Sigmoid colon (tissue), 7 donors: Measurements from ENCODE around the gene NUFIP1. TPM values are rescaled to one million over a fixed set of nuclear protein-coding genes. Genes with fewer than 3 reads are reported as not detected.
"Not testable (repeated sequence)": the region's sequence is repeated elsewhere in the genome, so short reads cannot be mapped to it uniquely, and the experiment has no call there.

ENCODE experiments used
- DNase-seq: peaks from one replicate; pipeline ENCODE4 v3.0.0-alpha.2; 2019
- H3K27ac ChIP-seq, 4 donors: fragments of 200-600 bp; sonication (generic); one replicate each; pipeline ENCODE4 v1.5.1; 2016 to 2019; ENCODE audit warnings: mild to moderate bottlenecking in 1 of 4
- H3K27me3 ChIP-seq, 3 donors: fragments of 200-600 bp; sonication (generic); one replicate each; pipeline ENCODE4 v1.5.1; 2019; ENCODE audit warnings: mild to moderate bottlenecking in 1 of 3
- H3K36me3 ChIP-seq, 4 donors: fragments of 200-600 bp; sonication (generic); one replicate each; pipeline ENCODE4 v1.5.1; 2016 to 2019
- H3K4me1 ChIP-seq, 4 donors: fragments of 200-600 bp; sonication (generic); one replicate each; pipeline ENCODE4 v1.5.1; 2017 to 2019
- H3K4me3 ChIP-seq, 4 donors: fragments of 200-600 bp; sonication (generic); one replicate each; pipeline ENCODE4 v1.5.1; 2017 to 2019; ENCODE audit warnings: mild to moderate bottlenecking in 2 of 4, moderate library complexity in 1 of 4
- H3K9me3 ChIP-seq, 4 donors: fragments of 200-600 bp in 3 of 4; sonication (generic) in 3 of 4; one replicate each; pipeline versions ENCODE4 v1.5.1 to v1.6.1; 2013 to 2019
- EP300 ChIP-seq, 4 donors: sonication (generic); formaldehyde crosslinking; IDR thresholded peaks; one replicate each; pipeline ENCODE4 v1.6.1; 2017; ENCODE audit warnings: antibody characterized with exemption in 4 of 4
- POLR2A ChIP-seq, 2 donors: fragments of 450-650 bp; IDR thresholded peaks; one replicate each; pipeline ENCODE4 v1.6.1; 2016; ENCODE audit warnings: antibody characterized with exemption in 2 of 2, mild to moderate bottlenecking in 2 of 2, moderate library complexity in 2 of 2
- POLR2AphosphoS5 ChIP-seq, 4 donors: sonication (generic); formaldehyde crosslinking; IDR thresholded peaks; one replicate each; pipeline ENCODE4 v1.6.1; 2017; ENCODE audit warnings: antibody characterized with exemption in 4 of 4
- WGBS, 2 donors: extraction: QIAGEN DNeasy Blood & Tissue Kit; methylation state at CpG; one replicate each; pipeline ENCODE4 v1.1.7; 2013; 5-methylcytosine and 5-hydroxymethylcytosine counted together
- intact Hi-C: fragments of 100-400 bp; cut with DNase I; formaldehyde crosslinking; loops from one replicate; pipeline ENCODE4 v1.15.1; 2023
- polyA plus RNA-seq, 3 donors: library from polyadenylated mRNA; stranded (reverse); fragments of 200-250 nt; gene quantifications; one replicate each; pipeline ENCODE4 v1.2.3, GENCODE V29; 2013
- total RNA-seq, 4 donors: library from RNA; depleted of rRNA; stranded (reverse); fragments of >200 nt; gene quantifications; one replicate each; pipeline ENCODE4 v1.1.0, GENCODE V29; 2016
- TF ChIP-seq, protein P1 (sequence below), 4 experiments: fragments of 450-650 bp in 3 of 4; fragments of 200-600 bp in 1 of 4; IDR thresholded peaks; one replicate each; pipeline ENCODE4 v1.5.1; 2016 to 2019; ENCODE audit warnings: antibody characterized with exemption in 4 of 4, mild to moderate bottlenecking in 3 of 4, moderate library complexity in 2 of 4
- donor health status: healthy with polysubstance abuse.
- donor health status: Bipolar disorder and iron deficiency.
- donor health status: healthy.

NUFIP1 gene
- total and polyA plus RNA-seq, 7 donors: 1.6 to 3.5 (median 2.7) TPM

DNA sequence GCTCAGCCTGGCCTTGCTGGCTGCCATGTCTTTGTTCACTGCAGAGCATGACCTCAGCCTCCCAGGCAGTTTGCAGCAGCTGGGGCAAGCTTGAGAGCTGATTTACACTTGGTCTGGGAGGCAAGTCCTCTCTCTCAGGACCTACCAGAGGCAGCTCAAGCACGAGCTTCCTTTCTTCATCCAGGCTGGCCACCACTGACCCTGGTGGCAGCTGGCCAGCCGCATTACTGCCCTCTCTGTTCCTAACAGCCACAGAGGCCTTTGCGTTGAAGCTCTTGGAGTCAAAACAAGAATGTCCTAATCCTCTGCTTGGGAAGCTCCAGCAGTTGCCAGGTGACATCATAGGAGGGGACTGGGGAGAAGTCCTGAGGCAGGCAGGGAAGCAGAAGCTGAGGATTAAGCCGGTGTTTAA, 85.7 kb downstream of the NUFIP1 start:
- Histone ChIP-seq H3K36me3 (no peaks in the 10 kb centered on the region), H3K4me3 (no peak overlapping the region), H3K9me3 (no peaks in the 10 kb centered on the region), H3K4me1 (peaks cover 0 to 55% (median 51%) of the 10 kb centered on the region in 4 donors), H3K27ac (peak overlapping the region; percentile 77 to 89 (median 86)), H3K27me3 (no peaks in the 10 kb centered on the region)
- peak; percentile 35 to 82 (median 46) for TF ChIP-seq POLR2AphosphoS5 (IDR thresholded peaks at IDR 0.05)
- TF ChIP-seq, protein P1, sequence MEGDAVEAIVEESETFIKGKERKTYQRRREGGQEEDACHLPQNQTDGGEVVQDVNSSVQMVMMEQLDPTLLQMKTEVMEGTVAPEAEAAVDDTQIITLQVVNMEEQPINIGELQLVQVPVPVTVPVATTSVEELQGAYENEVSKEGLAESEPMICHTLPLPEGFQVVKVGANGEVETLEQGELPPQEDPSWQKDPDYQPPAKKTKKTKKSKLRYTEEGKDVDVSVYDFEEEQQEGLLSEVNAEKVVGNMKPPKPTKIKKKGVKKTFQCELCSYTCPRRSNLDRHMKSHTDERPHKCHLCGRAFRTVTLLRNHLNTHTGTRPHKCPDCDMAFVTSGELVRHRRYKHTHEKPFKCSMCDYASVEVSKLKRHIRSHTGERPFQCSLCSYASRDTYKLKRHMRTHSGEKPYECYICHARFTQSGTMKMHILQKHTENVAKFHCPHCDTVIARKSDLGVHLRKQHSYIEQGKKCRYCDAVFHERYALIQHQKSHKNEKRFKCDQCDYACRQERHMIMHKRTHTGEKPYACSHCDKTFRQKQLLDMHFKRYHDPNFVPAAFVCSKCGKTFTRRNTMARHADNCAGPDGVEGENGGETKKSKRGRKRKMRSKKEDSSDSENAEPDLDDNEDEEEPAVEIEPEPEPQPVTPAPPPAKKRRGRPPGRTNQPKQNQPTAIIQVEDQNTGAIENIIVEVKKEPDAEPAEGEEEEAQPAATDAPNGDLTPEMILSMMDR (IDR thresholded peaks at IDR 0.05): no peak
- no peak for TF ChIP-seq POLR2A (IDR thresholded peaks at IDR 0.05)
- TF ChIP-seq EP300 (IDR thresholded peaks at IDR 0.05): peak in 1 of 4 donors; percentile 75
- intact Hi-C loops: no loop called here
- DNase-seq: peak; percentile 93
- 66 to 74% methylated on average over 4 of the region's 4 CpGs for WGBS, 2 donors

DNA sequence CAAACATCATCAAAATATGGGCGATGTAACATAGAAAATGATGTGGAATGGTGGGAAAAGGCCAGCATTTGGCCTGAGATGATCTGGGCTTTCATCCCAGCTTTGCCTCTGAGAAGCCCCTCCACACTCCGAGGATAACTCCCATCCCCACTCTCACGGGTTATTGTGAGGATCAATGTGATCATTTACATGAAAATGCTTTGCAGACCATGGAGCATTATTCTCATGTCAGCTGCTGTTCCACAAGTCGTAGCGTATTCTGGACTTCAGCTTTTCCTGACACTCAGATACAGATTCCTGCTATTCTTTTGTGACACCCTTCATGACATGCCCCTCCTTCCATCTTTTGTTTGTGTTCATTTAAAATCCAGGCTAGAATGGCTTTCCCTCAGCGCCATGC, 86.5 kb downstream of the NUFIP1 start:
- Histone ChIP-seq H3K4me1 (peaks cover 0 to 53% (median 48%) of the 10 kb centered on the region in 4 donors), H3K27me3 (no peaks in the 10 kb centered on the region), H3K27ac (peak overlapping the region; percentile 77 to 89 (median 86)), H3K36me3 (no peaks in the 10 kb centered on the region), H3K4me3 (no peak overlapping the region), H3K9me3 (no peaks in the 10 kb centered on the region)
- 89 to 95% methylated on average over 6 of the region's 6 CpGs for WGBS, 2 donors
- DNase-seq: no peak
- intact Hi-C loops: no loop called here
- TF ChIP-seq POLR2A (IDR thresholded peaks at IDR 0.05) (no peak), EP300 (IDR thresholded peaks at IDR 0.05) (no peak), POLR2AphosphoS5 (IDR thresholded peaks at IDR 0.05) (no peak)
- TF ChIP-seq, protein P1 (IDR thresholded peaks at IDR 0.05): no peak

- TF ChIP-seq, protein P1 (IDR thresholded peaks at IDR 0.05): no peak
- TF ChIP-seq POLR2A (IDR thresholded peaks at IDR 0.05): no peak
- no peak for TF ChIP-seq EP300 (IDR thresholded peaks at IDR 0.05)
- intact Hi-C loops: no loop called here
Measured at GRCh38 chr13:44899967-44900366, 89.3 kb downstream of the NUFIP1 start.

GRCh38 chr13:44898308-44898707, 91.0 kb downstream of the NUFIP1 start:
- intact Hi-C loops, H3K27ac ChIP-seq: not testable (repeated sequence)

More at GRCh38 chr13:44899967-44900366, 89.3 kb downstream of the NUFIP1 start:
- no peaks in the 10 kb centered on the region for H3K27me3 ChIP-seq
- no peaks in the 10 kb centered on the region for H3K36me3 ChIP-seq
- 20 to 63% methylated on average over 2 of the region's 2 CpGs for WGBS, 2 donors
- no peak overlapping the region for H3K4me3 ChIP-seq
- peaks cover 0 to 25% (median 21%) of the 10 kb centered on the region in 4 donors for H3K4me1 ChIP-seq
- DNase-seq: no peak
- no peaks in the 10 kb centered on the region for H3K9me3 ChIP-seq
- no peak overlapping the region for H3K27ac ChIP-seq

DNA sequence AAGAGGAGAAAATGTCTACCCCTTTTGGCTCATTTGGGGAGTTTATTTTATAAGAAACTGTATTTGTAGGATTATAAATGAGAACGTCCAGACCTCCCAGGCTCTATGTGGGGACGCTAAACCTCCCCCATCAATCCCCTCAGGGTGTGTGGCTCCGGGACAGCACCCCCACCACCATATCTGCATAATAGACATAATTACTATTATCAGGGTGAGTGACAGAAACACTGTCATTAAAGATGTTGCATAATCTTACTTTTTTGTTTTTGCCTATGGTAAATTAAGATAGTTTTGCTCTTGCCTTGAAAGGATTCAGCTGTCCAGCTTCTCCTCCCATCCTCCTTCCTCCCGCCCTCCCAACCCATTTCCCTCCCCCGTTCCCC, 93.3 kb downstream of the NUFIP1 start:
- DNase-seq: no peak
- Histone ChIP-seq H3K27ac (no peak overlapping the region), H3K9me3 (no peaks in the 10 kb centered on the region), H3K4me1 (no peaks in the 10 kb centered on the region), H3K36me3 (no peaks in the 10 kb centered on the region), H3K27me3 (no peaks in the 10 kb centered on the region), H3K4me3 (no peak overlapping the region)
- TF ChIP-seq, protein P1 (IDR thresholded peaks at IDR 0.05): no peak
- TF ChIP-seq POLR2A (IDR thresholded peaks at IDR 0.05): no peak
- no peak for TF ChIP-seq EP300 (IDR thresholded peaks at IDR 0.05)
- no peak for TF ChIP-seq POLR2AphosphoS5 (IDR thresholded peaks at IDR 0.05)
- WGBS, 2 donors: 77 to 78% methylated on average over 5 of the region's 5 CpGs
- intact Hi-C loops: no loop called here

More at GRCh38 chr13:44898308-44898707, 91.0 kb downstream of the NUFIP1 start:
- not testable (repeated sequence) for DNase-seq, H3K4me3 ChIP-seq, H3K36me3 ChIP-seq, H3K4me1 ChIP-seq, H3K9me3 ChIP-seq, H3K27me3 ChIP-seq
- WGBS, 2 donors: 96% methylated on average over 2 of the region's 2 CpGs
